Keratinocyte (primary cell): ENCODE data around the gene RNU7-1.

Source experiments
- EZH2 ChIP-seq: IDR thresholded peaks from one replicate; pipeline ENCODE4 v1.6.1; 2012; ENCODE audit warnings: inconsistent platforms, mild to moderate bottlenecking, low read length, moderate library complexity
- TF ChIP-seq, protein P1 (sequence below), 3 experiments: IDR thresholded peaks in 1 of 3; conservative IDR thresholded peaks in 1 of 3; optimal IDR thresholded peaks in 1 of 3; 2 replicates in 2 of 3; 3 replicates in 1 of 3; pipeline versions ENCODE3 to v1.5.1; 2011; ENCODE audit warnings: low read length in 3 of 3, mild to moderate bottlenecking in 3 of 3, moderate library complexity in 2 of 3, control low read depth in 1 of 3, inconsistent platforms in 1 of 3; ENCODE audit not compliant: insufficient read depth in 2 of 3; ENCODE audit errors: extremely low read depth in 1 of 3

DNA sequence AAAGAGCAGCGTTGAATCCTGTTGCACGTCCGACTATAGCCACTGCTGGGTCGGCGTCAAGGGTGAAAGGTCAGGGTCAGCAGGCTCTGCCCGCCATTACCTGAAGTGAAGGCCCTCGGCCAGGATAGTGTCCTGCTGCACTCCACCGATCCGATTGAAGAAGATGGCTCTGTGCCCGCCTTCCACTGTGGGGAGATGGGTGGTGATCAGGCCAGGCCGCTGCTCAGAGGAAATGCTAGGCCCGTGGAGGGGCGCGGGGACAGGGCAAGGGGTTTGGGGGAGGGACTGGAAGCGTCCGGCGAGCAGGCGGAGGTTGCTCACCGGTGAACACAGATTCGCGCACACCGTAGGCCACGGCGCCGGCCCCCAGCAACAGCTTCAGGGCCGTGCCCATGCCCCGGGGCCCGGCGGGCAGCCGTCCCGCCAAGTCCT, 26.5 kb downstream of the RNU7-1 start:
- TF ChIP-seq, protein P1, sequence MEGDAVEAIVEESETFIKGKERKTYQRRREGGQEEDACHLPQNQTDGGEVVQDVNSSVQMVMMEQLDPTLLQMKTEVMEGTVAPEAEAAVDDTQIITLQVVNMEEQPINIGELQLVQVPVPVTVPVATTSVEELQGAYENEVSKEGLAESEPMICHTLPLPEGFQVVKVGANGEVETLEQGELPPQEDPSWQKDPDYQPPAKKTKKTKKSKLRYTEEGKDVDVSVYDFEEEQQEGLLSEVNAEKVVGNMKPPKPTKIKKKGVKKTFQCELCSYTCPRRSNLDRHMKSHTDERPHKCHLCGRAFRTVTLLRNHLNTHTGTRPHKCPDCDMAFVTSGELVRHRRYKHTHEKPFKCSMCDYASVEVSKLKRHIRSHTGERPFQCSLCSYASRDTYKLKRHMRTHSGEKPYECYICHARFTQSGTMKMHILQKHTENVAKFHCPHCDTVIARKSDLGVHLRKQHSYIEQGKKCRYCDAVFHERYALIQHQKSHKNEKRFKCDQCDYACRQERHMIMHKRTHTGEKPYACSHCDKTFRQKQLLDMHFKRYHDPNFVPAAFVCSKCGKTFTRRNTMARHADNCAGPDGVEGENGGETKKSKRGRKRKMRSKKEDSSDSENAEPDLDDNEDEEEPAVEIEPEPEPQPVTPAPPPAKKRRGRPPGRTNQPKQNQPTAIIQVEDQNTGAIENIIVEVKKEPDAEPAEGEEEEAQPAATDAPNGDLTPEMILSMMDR (optimal IDR thresholded peaks at IDR 0.05 in 1 of 3, IDR thresholded peaks at IDR 0.05 in 1 of 3, conservative IDR thresholded peaks at IDR 0.05 in 1 of 3; ENCODE audit: extremely low read depth in 1 of 3, insufficient read depth in 2 of 3, low read length in 3 of 3): no peak
- TF ChIP-seq EZH2: no peak
